ENCODE data around the gene KCNK15.

Gene KCNK15

DNA sequence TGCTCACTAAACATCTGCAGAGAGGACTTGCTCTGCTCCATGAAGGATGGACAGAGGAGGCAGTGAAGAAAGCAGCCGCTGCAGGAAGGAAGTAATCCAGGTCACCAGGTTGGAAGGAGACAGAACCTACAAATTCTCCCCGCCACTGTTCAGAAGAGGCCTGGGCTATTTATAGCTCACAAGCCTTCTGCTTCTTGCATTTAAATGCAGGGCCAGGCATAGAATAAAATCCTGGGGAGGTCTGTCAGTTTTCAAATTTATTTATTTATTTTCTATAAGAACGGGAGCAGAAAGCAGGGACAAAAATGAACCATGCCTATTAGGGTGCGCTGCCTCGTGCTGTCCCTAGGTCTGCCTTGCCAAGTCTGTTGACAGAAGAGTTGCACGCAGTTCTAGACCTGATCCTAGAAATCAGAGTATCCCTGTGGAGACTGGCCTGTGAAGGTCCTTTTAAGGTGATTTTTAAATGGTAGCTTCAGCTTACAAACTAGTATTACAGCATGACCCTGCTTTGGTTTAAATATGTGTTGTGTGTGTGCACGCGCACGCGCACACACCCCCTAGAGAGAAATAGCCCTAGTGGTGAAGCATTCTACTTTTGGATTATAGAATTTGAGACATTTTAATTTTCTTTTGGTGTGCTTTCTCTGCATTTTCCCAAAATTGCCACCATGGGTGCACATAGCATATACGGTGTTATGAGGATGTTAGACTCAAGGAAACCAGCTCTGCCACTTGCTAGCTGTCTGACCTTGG is 45.2 kb downstream of the KCNK15 start:
- DNase-seq (ENCODE audit: insufficient read length, low spot score), result no peak
- TF ChIP-seq POLR2A (IDR thresholded peaks at IDR 0.05; ENCODE audit: low read depth, low read length), result no peak
- no peak for FAIRE-seq

- FAIRE-seq, result no peak
- TF ChIP-seq POLR2A (IDR thresholded peaks at IDR 0.05; ENCODE audit: low read depth, low read length), result no peak
- DNase-seq (ENCODE audit: insufficient read length, low spot score), result no peak
Observed at GRCh38 chr20:44792796-44793195, 47.1 kb downstream of the KCNK15 start.

GRCh38 chr20:44795836-44796235 is 50.2 kb downstream of the KCNK15 start:
- DNase-seq (ENCODE audit: insufficient read length, low spot score) (no peak), FAIRE-seq (no peak)
- TF ChIP-seq POLR2A (IDR thresholded peaks at IDR 0.05; ENCODE audit: low read depth, low read length), result no peak

DNA sequence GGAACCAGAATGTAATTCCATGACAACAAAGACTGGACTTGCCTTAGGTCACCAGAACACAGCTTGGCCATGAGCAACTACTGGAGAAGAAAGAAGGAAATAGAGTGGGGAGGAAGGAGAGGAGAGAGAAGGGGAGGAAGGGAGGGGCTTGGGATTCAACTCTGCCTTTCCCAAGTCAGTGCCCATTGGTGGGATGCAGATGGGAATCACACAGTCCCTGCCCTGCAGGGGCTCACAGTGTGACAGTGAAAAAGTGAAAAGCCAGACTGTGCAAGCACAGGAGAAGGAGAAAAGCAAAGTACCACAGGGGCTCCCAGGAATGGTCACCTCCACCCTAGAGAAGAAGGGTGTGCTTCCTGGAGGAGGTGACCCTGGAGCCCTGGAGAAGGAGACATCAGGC is 50.6 kb downstream of the KCNK15 start:
- no peak for DNase-seq (ENCODE audit: insufficient read length, low spot score)
- TF ChIP-seq POLR2A (IDR thresholded peaks at IDR 0.05; ENCODE audit: low read depth, low read length), result no peak
- FAIRE-seq, result no peak

GRCh38 chr20:44796758-44797457 is 51.2 kb downstream of the KCNK15 start:
- FAIRE-seq, result no peak
- DNase-seq (ENCODE audit: insufficient read length, low spot score), result no peak
- no peak for TF ChIP-seq POLR2A (IDR thresholded peaks at IDR 0.05; ENCODE audit: low read depth, low read length)

GRCh38 chr20:44799691-44800090 is 54.0 kb downstream of the KCNK15 start:
- TF ChIP-seq POLR2A (IDR thresholded peaks at IDR 0.05; ENCODE audit: low read depth, low read length), result no peak
- DNase-seq (ENCODE audit: insufficient read length, low spot score) (no peak), FAIRE-seq (no peak)

DNA sequence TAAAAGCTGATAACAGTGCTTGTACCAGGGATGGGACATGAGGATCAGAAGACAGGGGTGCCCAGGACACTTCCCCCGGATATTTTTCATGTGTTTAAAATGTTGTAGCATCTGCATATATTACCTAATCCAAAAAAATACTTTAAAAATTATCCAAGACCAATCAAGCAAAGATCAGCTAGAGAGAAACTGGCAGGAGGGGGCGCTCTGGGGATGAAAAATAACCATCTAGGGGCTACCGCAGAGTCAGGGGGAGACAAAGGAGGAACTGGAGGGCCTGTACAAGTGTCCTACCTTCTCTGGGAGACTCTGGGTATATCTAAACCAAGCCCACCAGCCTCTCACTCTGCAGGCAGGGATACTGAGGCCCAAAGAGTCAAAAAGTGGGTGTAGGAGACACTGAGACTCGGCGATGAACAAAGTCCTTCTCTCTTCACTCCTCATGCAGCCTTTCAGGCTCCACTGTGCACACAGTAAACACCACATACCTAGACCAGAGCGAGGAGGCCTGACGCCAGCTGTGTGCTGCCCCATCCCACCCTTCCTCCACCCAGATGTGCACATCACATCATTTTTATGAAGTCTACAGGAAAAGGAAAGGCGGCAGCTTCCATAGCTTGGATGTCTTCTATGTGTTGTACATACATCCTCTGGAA is 54.9 kb downstream of the KCNK15 start:
- no peak for DNase-seq (ENCODE audit: insufficient read length, low spot score)
- TF ChIP-seq POLR2A (IDR thresholded peaks at IDR 0.05; ENCODE audit: low read depth, low read length), result no peak

More for the DNA sequence above, 54.9 kb downstream of the KCNK15 start:
- no peak for FAIRE-seq
